ENCODE data around the gene GAL3ST2. TPM values are rescaled to one million over a fixed set of nuclear protein-coding genes. Genes with fewer than 3 reads are reported as not detected.
"Not testable (repeated sequence)": the region's sequence is repeated elsewhere in the genome, so short reads cannot be mapped to it uniquely, and the experiment has no call there.

GAL3ST2 gene
- total RNA-seq, 1 donor from 2014 or later = 0.30 TPM

GRCh38 chr2:241820625-241821384 lies 44.2 kb downstream of the GAL3ST2 start:
- no peak for DNase-seq

- DNase-seq = no peak
These were observed 45.0 kb downstream of the GAL3ST2 start for GRCh38 chr2:241821460-241822263.

- no peak for DNase-seq
These were observed 45.6 kb downstream of the GAL3ST2 start for GRCh38 chr2:241822264-241822623.

DNA sequence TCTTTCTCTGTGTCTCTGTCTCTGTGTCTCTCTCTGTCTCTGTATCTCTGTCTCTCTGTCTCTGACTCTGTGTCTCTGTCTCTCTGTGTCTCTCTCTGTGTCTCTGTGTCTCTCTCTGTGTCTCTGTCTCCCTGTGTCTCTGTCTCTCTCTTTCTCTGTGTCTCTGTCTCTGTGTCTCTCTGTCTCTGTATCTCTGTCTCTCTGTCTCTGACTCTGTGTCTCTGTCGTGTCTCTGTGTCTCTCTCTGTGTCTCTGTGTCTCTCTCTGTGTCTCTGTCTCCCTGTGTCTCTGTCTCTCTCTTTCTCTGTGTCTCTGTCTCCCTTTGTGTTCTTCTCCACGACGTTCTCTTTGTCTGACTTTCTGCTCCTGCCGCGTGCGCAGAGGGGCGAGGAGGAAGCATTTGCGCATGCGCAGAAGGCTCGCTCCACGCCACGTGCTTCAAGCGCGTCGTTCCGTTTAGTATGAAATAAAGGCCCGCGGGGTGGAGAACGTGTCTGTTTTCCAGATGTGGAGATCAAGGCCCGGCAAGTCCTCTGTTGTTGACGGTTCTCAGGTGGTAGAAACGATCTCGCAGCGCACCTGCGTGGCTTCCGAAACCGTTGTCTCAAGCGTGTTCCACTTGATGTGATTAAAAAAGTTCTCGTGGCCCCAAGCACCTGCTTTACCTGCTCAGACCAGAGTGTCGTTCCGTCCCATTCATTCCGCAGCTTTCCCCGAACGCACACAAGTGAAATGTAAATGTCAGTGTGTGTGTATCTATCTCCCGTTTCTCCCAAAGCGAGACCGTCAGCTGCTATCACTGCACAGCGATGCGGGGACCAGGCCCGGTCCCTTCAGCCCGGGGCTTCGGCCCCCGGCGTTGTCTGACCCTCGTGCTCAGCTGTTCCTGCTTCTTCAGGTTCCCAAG lies 47.2 kb downstream of the GAL3ST2 start:
- DNase-seq = not testable (repeated sequence)

DNA sequence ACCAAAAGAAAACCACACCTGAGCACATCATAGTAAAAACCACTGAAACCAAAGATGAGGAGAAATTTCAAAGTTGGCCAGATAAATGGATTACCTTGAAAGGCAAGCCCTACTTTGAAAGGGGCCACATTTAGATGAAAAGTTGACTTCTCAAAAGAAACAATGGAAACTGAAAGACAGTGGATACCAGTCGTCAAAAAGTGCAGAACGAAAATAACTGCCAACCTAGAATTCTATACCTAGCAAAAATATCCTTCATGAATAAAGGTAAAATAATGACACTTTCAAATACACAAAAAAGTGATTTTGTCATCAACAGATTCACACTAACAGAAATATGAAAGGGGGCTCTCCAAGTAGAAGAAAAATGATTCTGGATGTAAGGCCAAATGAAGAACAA lies 50.8 kb downstream of the GAL3ST2 start:
- no peak for DNase-seq

DNA sequence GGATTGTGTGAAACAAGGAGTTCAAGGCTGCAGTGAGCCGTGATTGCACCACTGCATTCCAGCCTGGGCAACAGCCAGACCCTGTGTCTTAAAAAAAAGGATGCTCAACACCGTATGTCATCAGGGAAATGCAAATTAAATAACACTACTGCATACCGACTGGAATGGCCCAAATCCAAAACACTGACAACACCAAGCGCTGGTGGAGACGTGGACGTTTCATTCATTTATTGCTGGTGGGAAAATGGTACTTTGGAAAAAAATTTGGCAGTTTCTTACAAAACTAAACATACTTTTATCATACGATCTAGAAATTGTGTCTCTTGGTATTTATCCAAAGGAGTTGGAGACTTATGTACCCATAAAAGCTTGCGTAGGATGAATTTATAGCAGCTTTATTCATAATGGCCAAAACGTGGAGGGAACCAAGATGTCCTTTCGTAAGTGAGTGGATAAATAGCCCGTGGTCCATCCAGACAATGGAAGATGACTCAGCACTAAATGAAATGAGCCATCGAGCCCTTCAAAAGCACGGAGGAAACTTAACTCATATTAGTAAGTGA lies 56.6 kb downstream of the GAL3ST2 start:
- no peak for DNase-seq

DNA sequence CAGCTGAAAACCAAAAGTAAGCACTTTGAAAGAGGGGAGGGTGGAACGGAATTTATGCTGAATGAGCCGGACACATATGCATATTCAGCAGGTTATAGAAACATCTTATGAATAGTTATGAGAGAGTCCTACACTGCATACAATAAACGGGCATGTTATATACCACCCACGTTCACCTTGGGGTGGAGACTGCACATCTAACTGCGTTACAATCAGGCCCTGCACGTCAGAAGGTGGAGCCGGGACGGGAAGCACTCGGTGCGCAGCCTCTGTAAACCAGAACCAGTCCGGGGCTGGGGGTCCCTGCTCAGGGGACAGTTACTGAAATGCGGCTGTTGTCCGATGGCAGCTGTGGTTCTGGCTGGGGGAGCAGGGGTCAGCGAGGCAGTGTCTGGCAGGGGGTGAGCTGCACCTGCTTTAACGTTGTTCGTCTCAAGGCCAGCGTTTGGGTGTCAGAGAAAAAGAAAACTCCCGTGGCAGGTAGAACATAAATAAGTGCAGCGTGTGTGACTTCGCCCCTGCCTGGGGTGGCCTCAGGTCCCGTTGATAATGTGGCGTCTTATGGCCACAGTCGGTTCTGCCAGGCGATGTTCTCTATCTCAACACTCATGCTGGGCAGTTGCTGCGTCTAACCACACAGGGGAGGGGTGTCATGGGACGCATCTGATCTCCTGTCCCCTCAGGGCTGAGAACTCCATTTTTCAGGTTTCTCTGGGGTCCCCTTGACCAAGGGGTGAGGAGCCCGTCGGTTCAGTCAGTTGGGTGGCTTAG lies 57.3 kb downstream of the GAL3ST2 start:
- not testable (repeated sequence) for DNase-seq

GRCh38 chr2:241834527-241835210 lies 58.0 kb downstream of the GAL3ST2 start:
- no peak for DNase-seq

- DNase-seq = no peak
These were observed 59.0 kb downstream of the GAL3ST2 start for GRCh38 chr2:241835611-241836010.

GRCh38 chr2:241836292-241836691 lies 59.7 kb downstream of the GAL3ST2 start:
- DNase-seq = no peak

DNA sequence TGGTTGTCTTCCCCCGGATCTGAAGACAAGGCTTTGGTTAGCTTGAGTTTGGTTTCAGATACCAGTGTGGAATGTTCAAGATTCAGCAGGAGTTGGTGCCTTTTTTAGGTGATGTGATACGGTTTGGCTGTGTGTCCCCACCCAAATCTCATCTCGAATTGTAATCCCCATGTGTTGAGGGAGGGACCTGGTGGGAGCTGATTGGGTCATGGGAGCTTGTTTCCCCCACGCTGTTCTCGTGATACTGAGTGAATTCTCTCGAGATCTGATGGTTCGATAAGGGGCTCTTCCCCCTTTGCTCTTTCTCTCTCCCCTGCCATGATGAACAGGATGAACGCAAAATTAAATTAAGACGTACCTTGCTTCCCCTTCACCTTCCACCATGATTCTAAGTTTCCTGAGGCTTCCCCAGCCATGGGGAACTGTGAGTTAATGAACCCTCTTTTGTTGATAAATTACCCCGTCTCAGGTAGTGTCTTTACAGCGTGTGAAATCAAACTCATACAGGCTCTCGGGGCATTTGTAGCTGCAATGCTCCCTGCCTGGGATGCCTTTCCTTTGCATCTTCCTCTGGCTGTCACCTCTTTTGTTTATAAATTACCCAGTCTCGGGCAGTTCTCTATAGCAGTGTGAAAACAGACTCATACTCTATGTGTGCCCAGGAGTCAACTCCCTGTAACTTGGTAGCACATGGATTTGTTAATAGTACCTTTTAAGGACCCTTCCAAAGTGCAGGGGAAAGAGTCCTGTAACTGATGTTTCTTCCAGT lies 60.8 kb downstream of the GAL3ST2 start:
- no peak for DNase-seq

DNA sequence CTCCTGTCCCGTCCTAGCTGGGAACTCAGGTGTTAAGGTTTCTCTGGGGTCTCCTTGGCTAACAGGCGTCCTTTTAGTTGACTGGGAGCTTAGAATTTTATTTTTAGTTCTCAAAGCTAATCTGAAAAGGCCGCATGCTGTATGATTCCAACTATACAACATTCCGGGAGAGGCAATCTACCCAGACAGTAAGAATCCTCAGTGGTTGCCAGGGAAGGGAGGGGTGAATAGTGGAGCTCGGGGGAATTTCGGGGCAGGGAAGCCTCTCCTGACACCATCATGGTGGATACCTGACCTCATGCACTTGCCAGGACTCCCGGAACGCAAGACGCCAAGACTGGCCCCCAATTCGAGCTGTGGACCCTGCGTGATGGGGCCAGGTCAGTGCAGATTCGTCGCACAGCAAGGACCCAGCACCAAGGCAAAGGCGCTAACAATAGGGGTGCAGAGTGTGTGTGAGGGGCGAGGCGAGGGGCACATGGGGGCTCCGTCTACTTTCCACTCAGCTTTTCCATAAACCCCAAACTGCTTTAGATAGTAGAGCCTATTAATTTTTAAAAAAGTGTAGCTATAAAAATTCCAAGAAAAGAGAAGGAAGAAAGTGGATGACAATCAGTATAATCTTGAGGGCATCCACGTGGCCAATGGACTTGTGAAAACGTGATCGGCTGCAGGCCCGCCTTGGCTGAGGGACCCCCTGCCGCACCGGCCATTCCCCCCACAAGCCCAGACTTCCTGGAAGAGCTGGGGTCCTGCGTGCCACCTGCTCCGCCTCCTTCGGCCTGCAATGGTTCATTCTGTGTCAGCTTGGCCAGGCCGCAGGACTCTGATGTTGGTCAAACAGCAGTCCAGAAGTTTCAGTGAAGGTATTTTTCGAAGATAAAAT lies 64.8 kb downstream of the GAL3ST2 start:
- DNase-seq = no peak

- DNase-seq = no peak
These were observed 65.4 kb downstream of the GAL3ST2 start for GRCh38 chr2:241842067-241842415.

- DNase-seq = no peak
These were observed 66.1 kb downstream of the GAL3ST2 start for GRCh38 chr2:241842620-241843211.

- DNase-seq = no peak
These were observed 66.9 kb downstream of the GAL3ST2 start for GRCh38 chr2:241843321-241844065.

- DNase-seq = peak; percentile 18
These were observed 67.6 kb downstream of the GAL3ST2 start for GRCh38 chr2:241844066-241844728.

DNA sequence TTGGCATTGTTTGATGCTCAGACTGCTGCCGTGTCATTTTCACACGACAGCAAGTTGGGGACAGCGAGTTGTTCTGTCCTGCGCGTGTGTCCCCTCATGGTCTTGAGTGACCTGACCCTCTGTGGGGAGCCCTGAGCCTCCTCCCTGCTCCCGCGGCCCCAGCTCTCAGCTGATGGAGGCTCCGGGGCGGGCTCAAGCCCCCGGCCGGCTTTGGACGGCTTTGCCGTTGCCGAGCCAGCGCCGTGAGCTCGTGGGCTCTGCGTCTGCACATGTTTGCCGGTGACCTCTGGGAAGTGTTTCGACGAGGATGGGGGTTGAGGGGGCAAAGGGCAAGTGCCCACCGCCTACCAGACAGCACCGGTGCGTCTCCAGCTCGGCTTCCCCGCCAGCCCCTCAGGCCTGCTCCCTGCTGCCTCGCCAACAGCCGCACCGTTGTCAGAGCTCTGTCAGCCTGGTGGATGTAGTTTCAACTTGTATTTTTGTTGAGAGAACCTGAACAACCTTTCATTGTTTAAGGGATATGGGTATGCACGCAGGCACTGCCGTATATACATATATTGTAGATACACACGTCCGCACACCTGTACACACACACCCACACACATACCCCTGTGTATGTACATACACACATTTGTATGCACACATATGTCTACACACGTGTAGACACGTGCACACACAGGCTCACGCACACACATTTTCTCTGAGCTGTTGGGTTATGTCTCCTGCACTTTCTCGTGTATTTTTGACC lies 68.4 kb downstream of the GAL3ST2 start:
- no peak for DNase-seq
